Natural killer cell (primary cell): ENCODE results near the gene GPR156. TPM values are rescaled to one million over a fixed set of nuclear protein-coding genes. Genes with fewer than 3 reads are reported as not detected.

Experiments used
- ATAC-seq, 3 donors: fragments of 150-1000 bp in 2 of 3; fragments of 200-7000 bp in 1 of 3; cut with Tn5 transposase; 1 replicate in 1 of 3; 2 replicates in 2 of 3; pipeline ENCODE4 v1.10.0; 2021; ENCODE audit warnings: mild to moderate bottlenecking in 2 of 3, moderate library complexity in 2 of 3
- DNase-seq, 2 donors: peaks; one replicate each; pipeline versions ENCODE4 v3.0.0 to v3.0.0-alpha.2; 2013 to 2021; ENCODE audit warnings: mixed read lengths in 1 of 2
- H3K27ac ChIP-seq: one replicate; pipeline ENCODE4 v1.5.1; 2013; ENCODE audit warnings: mild to moderate bottlenecking, low read length
- H3K27me3 ChIP-seq: one replicate; pipeline ENCODE4 v1.6.1; 2013; ENCODE audit warnings: low read length; ENCODE audit not compliant: control insufficient read depth, insufficient read depth
- H3K36me3 ChIP-seq: one replicate; pipeline ENCODE4 v1.6.1; 2013; ENCODE audit warnings: low read length; ENCODE audit not compliant: control insufficient read depth, insufficient read depth
- H3K4me1 ChIP-seq: one replicate; pipeline ENCODE4 v1.6.1; 2013; ENCODE audit warnings: low read length; ENCODE audit not compliant: control insufficient read depth, insufficient read depth
- H3K4me3 ChIP-seq: one replicate; pipeline ENCODE4 v1.5.1; 2013; ENCODE audit warnings: low read length
- H3K9me3 ChIP-seq: one replicate; pipeline ENCODE4 v1.6.1; 2013; ENCODE audit warnings: low read length; ENCODE audit not compliant: control insufficient read depth, insufficient read depth
- H3K27ac Mint-ChIP-seq, 2 donors: one replicate each; pipeline ENCODE4 v1.8.0; 2022; ENCODE audit warnings: mild to moderate bottlenecking in 2 of 2, mixed read lengths in 2 of 2, moderate library complexity in 1 of 2
- H3K27me3 Mint-ChIP-seq, 2 donors: one replicate each; pipeline ENCODE4 v1.8.0; 2022; ENCODE audit warnings: low read depth in 2 of 2, mixed read lengths in 2 of 2
- H3K36me3 Mint-ChIP-seq: one replicate; pipeline ENCODE4 v1.8.0; 2022; ENCODE audit warnings: mixed read lengths
- H3K4me1 Mint-ChIP-seq, 2 donors: one replicate each; pipeline ENCODE4 v1.8.0; 2022; ENCODE audit warnings: mixed read lengths in 2 of 2
- H3K4me3 Mint-ChIP-seq: one replicate; pipeline ENCODE4 v1.8.0; 2022; ENCODE audit warnings: mild to moderate bottlenecking, moderate library complexity, mixed read lengths
- H3K9me3 Mint-ChIP-seq, 2 donors: one replicate each; pipeline ENCODE4 v1.8.0; 2022; ENCODE audit warnings: mixed read lengths in 2 of 2
- CTCF ChIP-seq: fragments of 200-600 bp; IDR thresholded peaks from one replicate; pipeline ENCODE4 v1.8.0; 2022; ENCODE audit warnings: antibody characterized with exemption
- WGBS: methylation state at CpG from one replicate; pipeline ENCODE4 v1.1.7; 2013; ENCODE audit warnings: missing lambda C conversion rate; ENCODE audit not compliant: insufficient coverage; 5-methylcytosine and 5-hydroxymethylcytosine counted together
- intact Hi-C: fragments of 100-400 bp; cut with micrococcal nuclease; formaldehyde crosslinking; loops from one replicate; pipeline ENCODE4 v1.14.2; 2022
- total RNA-seq, 4 donors: library from RNA; stranded (reverse); fragments of 120-200 nt in 1 of 4; gene quantifications; one replicate each; pipeline versions ENCODE4 v1.2.3 to v1.2.4, GENCODE V29; 2013 to 2022

GPR156 gene
- total RNA-seq, 3 donors from 2014 or later (not counting 1 experiment from before 2014, with no cell fraction given), result 0.18 to 0.75 TPM; not detected in 1

- intact Hi-C loops, result no loop called here
- peaks cover 17 to 42% of the 10 kb centered on the region in 2 donors for H3K27me3 Mint-ChIP-seq
Measured at GRCh38 chr3:120265989-120266388, 19.0 kb downstream of the GPR156 start.

GRCh38 chr3:120264963-120265362 lies 20.1 kb downstream of the GPR156 start:
- H3K27me3 Mint-ChIP-seq, result peaks cover 17 to 34% of the 10 kb centered on the region in 2 donors
- DNase-seq (no peak), ATAC-seq (no peak)
- no peaks in the 10 kb centered on the region for H3K9me3 Mint-ChIP-seq
- no peaks in the 10 kb centered on the region for H3K4me1 Mint-ChIP-seq
- no peak for TF ChIP-seq CTCF
- intact Hi-C loops, result no loop called here
- Histone ChIP-seq H3K9me3 (no peaks in the 10 kb centered on the region), H3K27ac (no peak overlapping the region), H3K27me3 (no peaks in the 10 kb centered on the region), H3K4me1 (no peaks in the 10 kb centered on the region), H3K36me3 (no peaks in the 10 kb centered on the region), H3K4me3 (no peak overlapping the region)
- H3K27ac Mint-ChIP-seq, result no peak overlapping the region
- 78% methylated on average over 1 of the region's 1 CpG for WGBS
- no peaks in the 10 kb centered on the region for H3K36me3 Mint-ChIP-seq
- no peak overlapping the region for H3K4me3 Mint-ChIP-seq

More at GRCh38 chr3:120265989-120266388, 19.0 kb downstream of the GPR156 start:
- no peak for TF ChIP-seq CTCF
- Mint-ChIP-seq H3K36me3 (no peaks in the 10 kb centered on the region), H3K9me3 (no peaks in the 10 kb centered on the region), H3K4me1 (no peaks in the 10 kb centered on the region), H3K4me3 (no peak overlapping the region), H3K27ac (no peak overlapping the region)
- Histone ChIP-seq H3K36me3 (no peaks in the 10 kb centered on the region), H3K27ac (no peak overlapping the region), H3K4me1 (no peaks in the 10 kb centered on the region), H3K27me3 (peaks cover 2% of the 10 kb centered on the region), H3K4me3 (no peak overlapping the region), H3K9me3 (no peaks in the 10 kb centered on the region)
- DNase-seq (no peak), ATAC-seq (no peak)
- 92% methylated on average over 5 of the region's 5 CpGs for WGBS

- DNase-seq (no peak), ATAC-seq (no peak)
- Mint-ChIP-seq H3K9me3 (no peaks in the 10 kb centered on the region), H3K36me3 (no peaks in the 10 kb centered on the region), H3K27ac (no peak overlapping the region), H3K4me3 (no peak overlapping the region), H3K27me3 (peaks cover 17 to 30% of the 10 kb centered on the region in 2 donors), H3K4me1 (no peaks in the 10 kb centered on the region)
- Histone ChIP-seq H3K4me3 (no peak overlapping the region), H3K36me3 (no peaks in the 10 kb centered on the region), H3K27ac (no peak overlapping the region), H3K9me3 (no peaks in the 10 kb centered on the region), H3K4me1 (no peaks in the 10 kb centered on the region), H3K27me3 (no peaks in the 10 kb centered on the region)
- no peak for TF ChIP-seq CTCF
- 79% methylated on average over 4 of the region's 5 CpGs for WGBS
- intact Hi-C loops, result no loop called here
Measured at GRCh38 chr3:120263792-120264191, 21.2 kb downstream of the GPR156 start.

GRCh38 chr3:120258009-120258408 lies 27.0 kb downstream of the GPR156 start:
- no CpG with 5 or more reads among the region's 1 CpG for WGBS
- Mint-ChIP-seq H3K36me3 (peaks cover 7% of the 10 kb centered on the region), H3K4me1 (no peaks in the 10 kb centered on the region), H3K27me3 (peaks cover 11 to 22% of the 10 kb centered on the region in 2 donors), H3K9me3 (peaks cover 0 to 5% of the 10 kb centered on the region in 2 donors), H3K27ac (no peak overlapping the region), H3K4me3 (no peak overlapping the region)
- intact Hi-C loops, result no loop called here
- H3K4me3 ChIP-seq, result no peak overlapping the region
- H3K27me3 ChIP-seq, result no peaks in the 10 kb centered on the region
- H3K27ac ChIP-seq, result no peak overlapping the region
- no peaks in the 10 kb centered on the region for H3K36me3 ChIP-seq
- DNase-seq, result no peak
- ATAC-seq, result no peak
- TF ChIP-seq CTCF, result no peak
- no peaks in the 10 kb centered on the region for H3K4me1 ChIP-seq
- no peaks in the 10 kb centered on the region for H3K9me3 ChIP-seq
